Stomach (tissue), 4 donors: ENCODE results near the gene ASAP2.

ENCODE experiments used
- CTCF ChIP-seq, 7 experiments: fragments of 450-650 bp in 4 of 7; fragments of 200-600 bp in 3 of 7; sonication (generic) in 3 of 7; IDR thresholded peaks; one replicate each; pipeline ENCODE4 v1.5.1; 2016 to 2019; ENCODE audit warnings: antibody characterized with exemption in 7 of 7, control low read depth in 2 of 7, mild to moderate bottlenecking in 1 of 7
- POLR2A ChIP-seq, 4 donors: fragments of 450-650 bp; IDR thresholded peaks; one replicate each; pipeline ENCODE4 v1.6.1; 2016; ENCODE audit warnings: antibody characterized with exemption in 4 of 4, control low read depth in 2 of 4, mild to moderate bottlenecking in 1 of 4, moderate library complexity in 1 of 4
- POLR2AphosphoS5 ChIP-seq, 3 donors: sonication (generic); formaldehyde crosslinking; IDR thresholded peaks; one replicate each; pipeline ENCODE4 v1.6.1; 2016; ENCODE audit warnings: antibody characterized with exemption in 3 of 3

GRCh38 chr2:9247177-9247576 is 40.6 kb downstream of the ASAP2 start:
- TF ChIP-seq CTCF (IDR thresholded peaks at IDR 0.05): no peak
- TF ChIP-seq POLR2A (IDR thresholded peaks at IDR 0.05): no peak
- TF ChIP-seq POLR2AphosphoS5 (IDR thresholded peaks at IDR 0.05): no peak
